Inflammatory macrophage treated with lipopolysaccharide for 4 hours (primary cell): ENCODE measurements around the gene STX16.

Source experiments
- DNase-seq: peaks from one replicate; pipeline ENCODE4 v3.0.0-alpha.2; 2020

STX16 gene, protein sequence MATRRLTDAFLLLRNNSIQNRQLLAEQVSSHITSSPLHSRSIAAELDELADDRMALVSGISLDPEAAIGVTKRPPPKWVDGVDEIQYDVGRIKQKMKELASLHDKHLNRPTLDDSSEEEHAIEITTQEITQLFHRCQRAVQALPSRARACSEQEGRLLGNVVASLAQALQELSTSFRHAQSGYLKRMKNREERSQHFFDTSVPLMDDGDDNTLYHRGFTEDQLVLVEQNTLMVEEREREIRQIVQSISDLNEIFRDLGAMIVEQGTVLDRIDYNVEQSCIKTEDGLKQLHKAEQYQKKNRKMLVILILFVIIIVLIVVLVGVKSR

DNA sequence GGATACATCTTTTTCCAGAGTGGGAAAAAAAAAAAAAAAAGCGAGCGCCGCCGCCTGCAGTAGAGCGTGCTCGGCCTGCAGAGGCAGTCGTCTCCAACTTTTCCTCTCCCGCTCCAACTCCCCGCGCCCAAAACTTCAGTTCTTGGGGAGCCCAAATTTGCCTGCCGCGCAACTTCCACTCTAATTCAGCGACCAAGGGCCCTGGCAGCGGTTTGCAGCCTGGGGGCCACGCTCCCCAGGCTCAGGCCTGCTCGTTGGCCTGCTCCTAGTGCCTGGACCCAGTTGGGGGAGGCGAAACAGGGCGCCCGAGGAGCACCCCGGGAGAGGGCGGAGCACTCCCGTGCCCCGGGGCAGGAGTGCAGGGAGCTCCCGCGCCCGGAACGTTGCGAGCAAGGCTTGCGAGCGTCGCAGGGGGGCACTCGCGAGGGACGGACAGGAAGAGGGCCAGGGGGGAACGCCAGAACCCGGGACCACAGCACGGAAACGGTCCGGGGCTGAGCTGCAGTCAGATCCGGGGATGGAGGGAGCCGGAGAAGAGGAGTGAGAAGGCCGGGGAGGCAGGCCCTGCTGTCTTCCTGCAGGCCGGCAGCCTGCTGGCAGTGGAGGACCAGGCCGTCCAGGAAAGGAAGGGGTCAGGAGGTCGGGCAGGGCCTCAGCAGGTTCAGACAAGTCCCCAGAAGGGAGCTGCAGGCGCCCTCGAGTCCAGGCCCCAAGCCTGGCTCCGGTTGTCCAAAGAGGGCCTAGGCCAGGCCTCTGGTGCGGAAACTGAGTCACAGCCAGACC, at the start of gene STX16:
TSS of gene STX16 (plus strand) at position 508 of the 783 bp plus-strand sequence. CDS start 724 bp downstream, outside the sequence.
- peak; percentile 91 for DNase-seq

GRCh38 chr20:58602124-58602523, 49.0 kb upstream of the STX16 start:
- no peak for DNase-seq

DNA sequence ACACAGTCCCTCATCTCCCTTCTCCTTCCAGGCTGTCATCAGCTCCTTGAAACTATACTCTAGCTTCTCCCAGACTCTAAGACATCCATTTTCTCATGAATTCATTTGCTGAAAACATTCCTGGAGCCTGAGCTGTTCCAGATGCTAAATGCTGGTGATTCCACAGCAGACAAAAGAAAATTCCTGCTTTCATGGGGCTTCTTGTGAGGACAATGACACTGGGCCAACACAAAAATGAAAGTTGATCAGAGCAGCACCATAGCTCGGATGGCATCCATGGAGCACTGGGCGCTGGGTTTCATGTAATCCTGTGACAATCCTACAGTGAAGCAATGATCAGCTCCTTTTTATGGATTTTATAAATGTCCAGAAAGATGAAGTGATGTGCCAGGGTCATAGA, 47.4 kb upstream of the STX16 start:
- no peak for DNase-seq

DNA sequence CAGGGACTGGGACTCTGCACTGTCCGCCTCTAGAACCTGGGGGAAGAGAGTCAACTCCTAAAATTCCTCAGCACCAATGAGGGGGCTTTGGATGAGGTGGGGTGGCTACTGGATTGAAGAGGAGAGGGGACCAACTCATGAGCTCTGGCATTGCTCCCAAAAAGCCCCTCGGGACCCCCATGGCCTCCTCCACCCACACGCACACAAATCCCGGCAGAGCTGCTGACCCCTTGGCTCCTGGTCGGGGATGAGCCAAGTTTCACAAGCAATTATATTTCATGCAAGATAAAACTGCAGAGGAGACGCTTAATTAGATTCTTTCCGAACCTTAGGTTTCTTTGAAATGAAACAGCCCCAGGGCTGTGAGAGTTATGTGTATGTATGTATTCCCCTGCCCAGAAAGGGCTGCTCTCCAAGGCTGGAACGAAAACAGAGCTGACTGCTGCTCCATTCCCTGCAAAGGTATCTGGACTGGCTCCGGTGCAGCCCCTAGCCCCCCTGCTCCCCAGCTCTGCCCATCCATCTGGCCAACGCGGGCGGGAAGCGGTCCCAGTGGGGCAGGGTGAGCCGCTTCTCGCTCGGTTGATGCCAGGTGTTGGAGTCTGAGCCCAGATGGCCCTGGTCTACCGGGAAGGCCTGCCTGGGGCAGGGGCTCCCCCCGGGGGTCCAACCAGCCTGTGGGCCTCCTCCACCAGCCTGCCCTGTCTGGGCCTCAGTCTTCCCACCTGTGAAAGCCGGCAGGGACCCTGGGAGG, 46.8 kb upstream of the STX16 start:
- no peak for DNase-seq

- no peak for DNase-seq
Measured at GRCh38 chr20:58605292-58606065, 45.6 kb upstream of the STX16 start.

DNA sequence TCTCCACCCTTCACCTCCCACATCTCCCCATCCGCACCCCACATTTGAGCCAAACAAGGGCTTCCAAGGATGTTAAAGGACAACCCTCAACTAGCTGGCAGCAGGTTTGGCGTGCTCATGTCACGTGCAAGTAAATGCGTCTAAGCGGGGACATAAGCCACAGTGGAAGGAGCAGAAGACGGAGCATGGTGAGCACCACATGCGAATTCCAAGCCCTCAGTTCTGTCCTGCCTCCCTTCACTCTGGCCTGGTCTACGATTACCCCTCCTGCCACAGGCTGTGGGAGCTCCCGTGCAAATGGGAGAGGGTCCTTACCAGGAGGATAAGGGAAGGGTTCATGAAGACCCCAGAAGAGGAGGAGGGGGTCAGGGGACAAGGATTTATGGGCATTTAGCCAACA, 44.9 kb upstream of the STX16 start:
- DNase-seq = no peak

GRCh38 chr20:58608096-58608840, 42.8 kb upstream of the STX16 start:
- DNase-seq = no peak

DNA sequence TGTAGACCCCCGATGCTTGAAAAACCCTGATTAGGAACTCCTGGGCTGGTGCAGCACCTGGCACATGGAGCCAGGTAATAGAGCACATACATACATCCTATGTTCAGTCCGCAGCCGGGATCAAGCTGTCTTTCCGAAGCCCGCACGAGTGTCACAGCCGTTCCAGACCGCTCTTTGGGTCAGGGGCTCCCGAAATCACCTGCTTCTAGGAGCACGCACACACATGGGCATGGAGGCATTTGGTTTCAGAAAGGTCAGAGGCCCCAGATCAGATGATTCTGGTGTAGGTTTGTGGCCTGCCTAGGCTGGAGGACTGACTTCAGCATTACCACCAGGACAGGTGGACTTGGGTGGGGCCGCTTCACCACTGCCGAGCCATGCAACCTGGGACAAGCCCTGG, 42.1 kb upstream of the STX16 start:
- no peak for DNase-seq

DNA sequence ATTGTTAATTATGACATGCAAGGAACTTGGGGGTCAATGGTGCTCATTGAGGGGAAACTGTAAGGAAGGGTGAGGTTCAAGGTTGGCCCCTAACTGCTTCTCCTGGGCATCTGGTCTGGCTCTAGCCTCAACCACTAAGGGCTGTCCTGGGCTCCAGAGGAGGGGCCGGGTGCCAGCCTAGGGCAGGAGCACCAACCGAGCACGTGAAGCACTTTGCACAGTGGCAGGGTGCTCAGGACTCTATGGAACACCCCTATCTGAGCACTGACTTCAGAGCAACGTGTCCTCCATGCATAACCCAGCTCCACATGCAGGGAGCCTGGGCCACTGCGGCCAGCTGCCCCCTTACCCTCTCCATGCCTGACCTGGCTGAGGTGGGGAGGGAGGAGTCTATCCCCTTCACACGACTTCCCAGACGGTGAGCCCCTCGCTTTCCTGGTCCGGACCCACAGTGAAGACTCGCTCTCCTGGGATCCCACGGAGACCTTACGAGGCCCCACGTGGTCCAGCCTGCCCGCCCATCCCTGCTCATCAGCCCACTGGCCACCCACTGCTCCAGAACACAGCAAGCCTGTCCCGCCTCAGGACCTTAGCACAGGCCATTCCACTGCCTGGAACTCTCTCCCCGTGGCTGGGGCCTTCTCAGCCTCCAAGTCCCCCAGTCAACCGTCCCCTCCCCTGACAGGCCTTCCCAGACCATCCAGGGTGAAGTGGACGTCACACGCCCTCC, 40.8 kb upstream of the STX16 start:
- no peak for DNase-seq

DNA sequence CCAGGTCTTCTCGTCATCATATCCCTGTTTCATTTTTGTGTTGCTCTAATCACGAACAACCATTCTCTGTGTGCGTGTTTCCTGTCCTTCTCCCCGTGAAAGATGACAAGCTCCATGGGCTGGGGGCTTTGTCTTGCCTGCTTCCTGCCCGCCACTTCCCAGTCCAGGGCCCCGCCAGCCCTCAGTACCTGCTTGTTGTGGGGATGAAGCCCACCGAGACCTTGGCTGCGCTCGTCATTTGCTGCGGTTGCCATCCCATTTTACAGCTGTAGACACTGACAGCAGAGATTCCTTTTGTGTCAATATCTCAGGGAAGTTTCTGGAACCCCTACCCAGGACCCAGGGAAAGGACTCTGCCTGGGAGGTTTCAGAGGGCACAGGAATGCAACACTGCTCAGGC, 40.3 kb upstream of the STX16 start:
- DNase-seq = no peak

DNA sequence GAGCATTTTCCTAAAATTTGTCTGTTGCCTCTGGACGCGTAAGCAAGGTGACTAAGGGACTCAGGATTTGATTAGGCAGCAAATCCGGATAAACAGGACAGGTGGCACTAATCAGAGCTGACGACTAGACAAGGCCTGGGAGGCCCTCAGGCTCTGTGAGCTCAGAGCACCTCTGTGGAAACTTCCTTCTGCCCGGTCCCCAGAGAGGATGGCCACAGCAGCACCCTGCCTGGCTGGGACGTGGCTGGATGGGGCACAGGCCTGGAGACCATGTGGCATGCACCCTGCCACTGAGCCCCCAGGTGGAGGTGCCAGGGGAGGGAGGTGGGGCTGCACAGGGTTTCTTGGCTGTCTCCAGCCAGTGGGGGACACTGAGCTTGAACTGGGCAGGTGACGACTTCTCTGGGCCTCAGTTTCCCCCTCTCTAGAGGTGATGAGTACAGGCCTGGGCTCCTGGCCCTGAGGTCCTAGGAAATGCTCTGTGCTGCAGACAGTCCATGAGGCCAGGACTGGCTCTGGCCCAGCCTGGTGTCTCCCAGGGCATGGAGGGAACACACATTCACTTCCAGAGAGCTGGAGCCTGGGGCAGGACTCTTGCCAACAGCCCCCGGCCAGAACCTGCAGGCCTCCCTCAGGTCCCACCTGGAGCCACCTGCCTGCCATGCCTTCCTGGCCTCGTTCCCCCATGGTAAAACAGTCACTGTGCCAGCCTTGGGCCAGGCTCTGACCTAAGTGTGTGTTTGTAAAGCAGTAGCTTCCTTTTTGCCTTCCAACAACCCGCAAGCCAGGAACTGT, 39.6 kb upstream of the STX16 start:
- no peak for DNase-seq

- DNase-seq = no peak
Measured at GRCh38 chr20:58612121-58612691, 38.9 kb upstream of the STX16 start.

GRCh38 chr20:58613061-58613854, 37.8 kb upstream of the STX16 start:
- no peak for DNase-seq

DNA sequence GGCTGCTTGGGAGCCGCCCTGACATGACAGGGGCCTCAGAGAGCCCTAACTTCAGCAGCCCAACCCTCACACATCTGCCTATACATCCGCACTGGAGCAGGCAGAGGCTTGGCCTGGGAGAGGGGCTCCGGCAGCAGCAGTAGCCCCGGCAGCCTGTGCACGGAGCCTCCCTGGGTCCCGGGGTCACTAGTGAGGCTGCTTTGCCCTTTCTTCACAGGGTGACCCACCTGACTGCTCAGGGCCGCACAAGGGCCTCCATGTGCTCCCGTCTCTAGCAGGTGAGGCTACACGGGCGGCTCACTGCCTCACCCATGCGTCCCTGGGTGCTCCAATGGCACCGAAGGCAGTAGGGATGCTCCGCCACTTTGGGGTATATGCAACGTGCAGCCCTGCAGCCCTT, 36.7 kb upstream of the STX16 start:
- no peak for DNase-seq

GRCh38 chr20:58614984-58615760, 35.9 kb upstream of the STX16 start:
- no peak for DNase-seq

- DNase-seq = no peak
Measured at GRCh38 chr20:58616411-58616810, 34.7 kb upstream of the STX16 start.

- no peak for DNase-seq
Measured at GRCh38 chr20:58617158-58617557, 33.9 kb upstream of the STX16 start.

DNA sequence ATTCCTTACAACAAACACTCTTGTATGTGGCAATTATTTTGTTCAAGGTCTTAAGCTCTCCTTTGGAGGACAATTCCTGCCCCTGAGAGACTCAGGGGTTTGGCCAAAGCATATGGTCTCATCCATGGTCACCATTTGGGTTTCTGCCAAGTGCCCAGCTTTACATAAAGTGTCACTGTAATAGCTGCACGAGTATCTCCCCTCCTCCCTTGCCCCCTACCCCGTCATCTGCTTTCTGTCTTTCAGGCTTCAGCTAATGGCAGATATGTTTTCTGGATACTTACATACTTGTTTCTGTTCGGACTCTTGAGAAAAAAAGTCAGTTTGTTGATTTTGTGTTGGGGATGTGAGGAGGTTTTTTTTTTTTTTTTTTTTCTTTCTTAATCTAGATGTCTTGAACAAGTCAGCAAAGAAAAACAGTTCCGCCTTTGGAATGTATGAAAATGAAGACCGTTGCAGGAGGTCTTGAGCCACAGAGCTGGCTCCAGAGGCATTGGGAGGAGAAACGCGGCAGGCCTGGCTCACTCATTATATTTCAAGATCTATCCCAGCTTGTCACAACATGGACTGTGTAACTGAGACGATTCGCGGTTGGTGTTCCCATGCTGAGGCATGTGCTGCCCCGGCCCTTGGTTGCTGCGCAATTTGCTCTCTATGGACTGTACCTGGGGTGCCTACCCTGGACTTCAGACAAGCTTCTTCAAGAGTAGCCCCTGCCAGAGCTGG, 32.6 kb upstream of the STX16 start:
- no peak for DNase-seq
